ENCODE results near the gene APOM.
A peak's percentile ranks its signal among the peaks of the same experiment; 100 is the strongest.

APOM gene

GRCh38 chr6:31660381-31661261 lies 4.9 kb downstream of the APOM start, which contains the start of gene C6orf47:
TSS of gene C6orf47 (minus strand) at chr6:31660778. CDS start at chr6:31659947, 831 bp downstream.
- TF ChIP-seq CTCF (conservative IDR thresholded peaks at IDR 0.05) (no peak), ZFX (IDR thresholded peaks at IDR 0.05) (peak; percentile 91)

GRCh38 chr6:31661262-31662123 lies 5.8 kb downstream of the APOM start:
- TF ChIP-seq CTCF (conservative IDR thresholded peaks at IDR 0.05) (no peak), ZFX (IDR thresholded peaks at IDR 0.05) (no peak)
- H3K27ac ChIP-seq = peak overlapping the region; percentile 88

More at GRCh38 chr6:31660381-31661261, 4.9 kb downstream of the APOM start, which contains the start of gene C6orf47:
- H3K27ac ChIP-seq = peak within 1 kb of the TSS; percentile 88

GRCh38 chr6:31662124-31662723 lies 6.5 kb downstream of the APOM start:
- H3K27ac ChIP-seq = no peak overlapping the region
- TF ChIP-seq CTCF (conservative IDR thresholded peaks at IDR 0.05) = no peak
- no peak for TF ChIP-seq ZFX (IDR thresholded peaks at IDR 0.05)

GRCh38 chr6:31663126-31663960 lies 7.6 kb downstream of the APOM start:
- TF ChIP-seq CTCF (conservative IDR thresholded peaks at IDR 0.05) = no peak
- TF ChIP-seq ZFX (IDR thresholded peaks at IDR 0.05) = no peak
- H3K27ac ChIP-seq = peak overlapping the region; percentile 84; the same call in 1 of the 2 replicates

- TF ChIP-seq ZFX (IDR thresholded peaks at IDR 0.05) = no peak
- TF ChIP-seq CTCF (conservative IDR thresholded peaks at IDR 0.05) = no peak
- H3K27ac ChIP-seq = peak overlapping the region; percentile 84
Observed at GRCh38 chr6:31663961-31664789, 8.5 kb downstream of the APOM start.

Data from C4-2B (cell line).